Peyer's patch (tissue), 4 donors: ENCODE measurements around the gene GSTO1. TPM values are rescaled to one million over a fixed set of nuclear protein-coding genes. Genes with fewer than 3 reads are reported as not detected.

Source experiments
- DNase-seq, 3 donors: peaks; one replicate each; pipeline ENCODE4 v3.0.0-alpha.2; 2017 to 2019
- H3K27ac ChIP-seq, 4 donors: fragments of 200-600 bp; sonication (generic); one replicate each; pipeline ENCODE4 v1.5.1; 2016 to 2019
- H3K27me3 ChIP-seq, 2 donors: fragments of 200-600 bp; sonication (generic); one replicate each; pipeline ENCODE4 v1.5.1; 2019
- H3K36me3 ChIP-seq, 3 donors: fragments of 200-600 bp; sonication (generic); one replicate each; pipeline ENCODE4 v1.5.1; 2016 to 2019
- H3K4me1 ChIP-seq, 4 donors: fragments of 200-600 bp; sonication (generic); one replicate each; pipeline ENCODE4 v1.5.1; 2016 to 2019
- H3K4me3 ChIP-seq, 4 donors: fragments of 200-600 bp; sonication (generic); 1 replicate in 3 of 4; 2 replicates in 1 of 4; pipeline ENCODE4 v1.5.1; 2016 to 2019; ENCODE audit warnings: mild to moderate bottlenecking in 1 of 4
- H3K9me3 ChIP-seq, 4 donors: fragments of 200-600 bp; sonication (generic); one replicate each; pipeline ENCODE4 v1.5.1; 2016 to 2019; ENCODE audit warnings: mild to moderate bottlenecking in 1 of 4
- POLR2A ChIP-seq, 2 donors: fragments of 450-650 bp; IDR thresholded peaks; one replicate each; pipeline ENCODE4 v1.5.1; 2017; ENCODE audit warnings: antibody characterized with exemption in 2 of 2, mild to moderate bottlenecking in 2 of 2, moderate library complexity in 2 of 2
- total RNA-seq, 4 donors: library from RNA; depleted of rRNA; stranded (reverse); fragments of >200 nt; gene quantifications; one replicate each; pipeline ENCODE4 v1.1.0, GENCODE V29; 2016
- TF ChIP-seq, protein P1 (sequence below), 6 experiments: fragments of 450-650 bp in 4 of 6; fragments of 200-600 bp in 2 of 6; sonication (generic) in 1 of 6; IDR thresholded peaks; one replicate each; pipeline ENCODE4 v1.5.1; 2017 to 2019; ENCODE audit warnings: antibody characterized with exemption in 6 of 6, mild to moderate bottlenecking in 3 of 6, moderate library complexity in 1 of 6

The GSTO1 gene
- total RNA-seq, 4 donors from 2014 or later: 46.4 to 105 (median 69.5) TPM

DNA sequence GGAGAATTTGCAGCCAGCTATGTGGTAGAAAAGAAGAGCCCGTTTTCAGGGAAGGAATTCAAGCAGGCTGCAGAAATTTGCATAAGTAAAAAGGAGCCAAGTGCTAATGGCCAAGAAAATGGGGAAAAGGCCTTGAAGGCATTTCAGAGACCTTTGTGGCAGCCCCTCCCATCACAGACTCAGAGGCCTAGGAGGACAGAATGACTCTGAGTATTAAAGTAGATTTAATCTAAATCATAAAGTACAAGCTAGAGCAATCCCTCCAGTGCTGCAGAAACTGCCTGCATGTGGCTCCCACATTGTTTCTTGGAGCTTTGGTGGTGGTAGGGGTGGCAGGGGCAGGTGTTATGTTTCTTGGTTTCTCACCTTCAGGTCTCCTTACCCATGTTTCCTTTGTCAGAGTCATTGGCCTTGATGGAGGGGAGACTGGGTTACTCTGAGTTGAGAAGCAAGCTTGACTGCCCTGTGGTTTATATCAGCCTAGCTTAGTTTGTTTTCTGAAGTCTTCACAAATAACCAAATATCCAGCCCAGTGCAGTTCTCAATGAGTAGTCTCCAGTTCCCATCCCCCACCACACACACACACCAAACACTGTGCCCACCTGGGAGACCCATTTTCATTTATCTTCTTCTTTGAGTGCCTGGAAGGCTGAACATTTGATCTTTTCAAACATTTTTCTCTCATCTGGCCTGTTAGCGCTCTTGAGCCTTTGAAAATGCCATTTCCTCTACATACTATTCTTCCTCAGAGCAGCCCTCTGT lies 49.1 kb downstream of the GSTO1 start:
- H3K27me3 ChIP-seq: no peaks in the 10 kb centered on the region
- TF ChIP-seq, protein P1, sequence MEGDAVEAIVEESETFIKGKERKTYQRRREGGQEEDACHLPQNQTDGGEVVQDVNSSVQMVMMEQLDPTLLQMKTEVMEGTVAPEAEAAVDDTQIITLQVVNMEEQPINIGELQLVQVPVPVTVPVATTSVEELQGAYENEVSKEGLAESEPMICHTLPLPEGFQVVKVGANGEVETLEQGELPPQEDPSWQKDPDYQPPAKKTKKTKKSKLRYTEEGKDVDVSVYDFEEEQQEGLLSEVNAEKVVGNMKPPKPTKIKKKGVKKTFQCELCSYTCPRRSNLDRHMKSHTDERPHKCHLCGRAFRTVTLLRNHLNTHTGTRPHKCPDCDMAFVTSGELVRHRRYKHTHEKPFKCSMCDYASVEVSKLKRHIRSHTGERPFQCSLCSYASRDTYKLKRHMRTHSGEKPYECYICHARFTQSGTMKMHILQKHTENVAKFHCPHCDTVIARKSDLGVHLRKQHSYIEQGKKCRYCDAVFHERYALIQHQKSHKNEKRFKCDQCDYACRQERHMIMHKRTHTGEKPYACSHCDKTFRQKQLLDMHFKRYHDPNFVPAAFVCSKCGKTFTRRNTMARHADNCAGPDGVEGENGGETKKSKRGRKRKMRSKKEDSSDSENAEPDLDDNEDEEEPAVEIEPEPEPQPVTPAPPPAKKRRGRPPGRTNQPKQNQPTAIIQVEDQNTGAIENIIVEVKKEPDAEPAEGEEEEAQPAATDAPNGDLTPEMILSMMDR (IDR thresholded peaks at IDR 0.05): no peak
- TF ChIP-seq POLR2A (IDR thresholded peaks at IDR 0.05): no peak
- H3K9me3 ChIP-seq: no peaks in the 10 kb centered on the region
- H3K36me3 ChIP-seq: no peaks in the 10 kb centered on the region
- H3K27ac ChIP-seq: no peak overlapping the region
- peaks cover 0 to 13% (median 3%) of the 10 kb centered on the region in 4 donors for H3K4me1 ChIP-seq
- DNase-seq: no peak
- no peak overlapping the region for H3K4me3 ChIP-seq

DNA sequence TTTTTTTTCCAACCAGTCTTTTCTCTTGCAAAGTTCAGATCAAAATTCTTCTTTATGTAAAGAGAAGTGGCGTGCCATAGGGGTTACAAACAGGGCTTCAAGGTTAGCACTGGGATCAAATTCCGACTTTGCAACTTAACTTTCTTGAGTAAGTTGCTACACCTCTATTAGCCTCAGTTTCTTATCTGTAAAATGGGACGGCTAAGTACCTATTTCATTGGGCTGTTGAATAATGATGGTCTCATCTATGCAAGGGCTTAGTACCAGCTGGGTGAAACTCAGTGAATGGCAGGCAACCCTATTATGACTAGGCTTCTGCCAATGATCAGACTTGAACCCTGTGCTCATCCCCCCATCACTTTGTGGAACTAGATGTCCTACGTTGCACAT lies 49.7 kb downstream of the GSTO1 start:
- H3K9me3 ChIP-seq: no peaks in the 10 kb centered on the region
- no peak overlapping the region for H3K27ac ChIP-seq
- TF ChIP-seq, protein P1 (IDR thresholded peaks at IDR 0.05): no peak
- TF ChIP-seq POLR2A (IDR thresholded peaks at IDR 0.05): no peak

DNA sequence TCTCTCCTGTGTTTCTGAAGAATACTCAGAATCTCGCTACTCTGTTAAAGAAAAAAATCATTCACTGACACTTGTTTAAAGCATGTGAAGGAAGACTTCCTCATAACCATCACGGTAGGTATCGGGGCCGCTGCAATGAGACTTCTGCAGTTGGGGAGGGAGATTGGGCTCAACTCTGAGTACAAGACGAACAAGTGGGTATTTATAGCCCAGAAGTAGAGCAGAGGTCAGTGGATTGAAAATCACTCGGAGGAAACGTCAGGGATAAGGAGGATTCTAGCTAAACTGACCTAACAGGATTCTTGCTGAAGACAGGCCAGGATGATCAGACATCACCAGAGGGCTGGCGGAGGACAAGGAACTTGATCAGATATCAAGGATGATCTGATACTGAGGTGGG lies 50.2 kb downstream of the GSTO1 start:
- Histone ChIP-seq H3K9me3 (no peaks in the 10 kb centered on the region), H3K27ac (peak overlapping the region in 1 of 4 donors; percentile 1), H3K4me1 (peaks cover 0 to 13% (median 3%) of the 10 kb centered on the region in 4 donors), H3K4me3 (no peak overlapping the region), H3K36me3 (no peaks in the 10 kb centered on the region), H3K27me3 (no peaks in the 10 kb centered on the region)
- DNase-seq: no peak
- TF ChIP-seq, protein P1 (IDR thresholded peaks at IDR 0.05): no peak
- no peak for TF ChIP-seq POLR2A (IDR thresholded peaks at IDR 0.05)

More for the DNA sequence above, 49.7 kb downstream of the GSTO1 start:
- Histone ChIP-seq H3K36me3 (no peaks in the 10 kb centered on the region), H3K4me3 (no peak overlapping the region), H3K4me1 (peaks cover 0 to 13% (median 3%) of the 10 kb centered on the region in 4 donors), H3K27me3 (no peaks in the 10 kb centered on the region)
- no peak for DNase-seq

DNA sequence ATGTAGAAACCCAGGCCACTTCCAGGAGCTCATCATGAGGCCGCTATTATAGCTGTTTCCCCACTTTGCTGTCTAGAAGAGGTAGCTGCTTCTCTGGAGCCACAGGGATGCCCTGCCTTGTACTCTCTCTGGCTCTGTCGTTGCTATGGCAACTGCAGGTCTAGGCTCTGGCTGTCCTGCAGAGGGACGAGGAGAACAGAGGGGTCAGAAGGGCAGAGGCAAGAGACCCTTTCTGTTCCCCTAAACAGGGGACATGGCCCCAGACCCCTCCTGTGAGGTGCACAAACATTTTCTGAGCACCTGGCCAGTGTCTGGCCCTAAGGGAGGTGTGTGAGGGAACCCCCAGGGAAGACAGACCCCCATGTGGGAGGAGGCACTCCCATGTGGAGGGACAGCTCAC lies 52.2 kb downstream of the GSTO1 start:
- H3K27ac ChIP-seq: no peak overlapping the region
- H3K4me1 ChIP-seq: peaks cover 0 to 4% (median 1%) of the 10 kb centered on the region in 4 donors
- no peaks in the 10 kb centered on the region for H3K36me3 ChIP-seq
- no peaks in the 10 kb centered on the region for H3K9me3 ChIP-seq
- H3K27me3 ChIP-seq: no peaks in the 10 kb centered on the region
- DNase-seq: no peak
- TF ChIP-seq, protein P1 (IDR thresholded peaks at IDR 0.05): no peak
- no peak overlapping the region for H3K4me3 ChIP-seq

DNA sequence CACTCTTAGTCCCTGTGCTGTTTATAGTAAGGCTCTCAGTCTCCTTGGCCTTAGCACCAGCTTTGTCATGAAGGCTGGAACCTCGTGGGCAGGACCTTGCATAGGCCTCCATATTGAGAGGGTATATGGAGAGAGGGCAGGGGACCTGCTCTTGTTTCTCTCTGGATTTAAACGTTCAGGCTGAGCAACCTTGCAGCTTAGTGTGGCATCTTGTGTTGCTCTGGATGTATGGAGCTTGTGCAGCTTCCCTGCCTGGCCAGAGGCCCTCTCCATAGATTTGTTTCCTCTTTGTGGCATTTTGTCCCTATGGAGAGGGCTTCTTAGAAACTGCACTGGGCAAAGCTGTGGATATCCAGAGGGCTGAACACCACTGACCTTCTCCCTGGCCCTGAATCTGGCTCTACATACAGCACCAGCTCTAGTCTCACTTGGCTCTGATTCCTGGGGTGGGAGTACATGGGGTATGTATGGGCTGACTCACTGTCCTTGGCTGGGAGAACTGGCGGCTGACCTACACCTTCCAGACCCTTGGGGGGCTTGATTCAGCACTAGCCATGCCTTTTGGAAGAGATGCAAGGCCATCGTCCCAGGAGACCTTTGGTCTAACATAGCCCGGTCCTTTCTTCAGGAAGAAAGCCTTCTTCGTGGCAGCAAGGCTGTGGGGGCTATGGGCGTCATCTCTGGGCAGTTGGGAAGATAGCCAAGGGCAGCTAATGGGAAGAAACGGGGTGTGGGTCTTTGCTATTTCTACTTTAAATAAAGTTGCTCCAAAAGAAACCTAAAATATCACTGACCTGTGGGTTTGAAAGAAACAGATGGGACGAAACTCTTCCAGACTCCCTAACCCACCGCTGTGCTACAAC lies 53.1 kb downstream of the GSTO1 start:
- Histone ChIP-seq H3K4me3 (no peak overlapping the region), H3K9me3 (no peaks in the 10 kb centered on the region), H3K27me3 (no peaks in the 10 kb centered on the region), H3K36me3 (peaks cover 0 to 2% (median 0%) of the 10 kb centered on the region in 3 donors), H3K27ac (peak overlapping the region in 1 of 4 donors; percentile 32), H3K4me1 (peaks cover 0 to 4% (median 1%) of the 10 kb centered on the region in 4 donors)
- TF ChIP-seq, protein P1 (IDR thresholded peaks at IDR 0.05): no peak
- no peak for TF ChIP-seq POLR2A (IDR thresholded peaks at IDR 0.05)
- no peak for DNase-seq
